Measurements from ENCODE around the gene PHRF1. TPM values are rescaled to one million over a fixed set of nuclear protein-coding genes. Genes with fewer than 3 reads are reported as not detected.

The PHRF1 gene
- total RNA-seq, 3 donors from 2014 or later (not counting 1 experiment from before 2014, with no cell fraction given) = 46.1 to 52.0 (median 46.9) TPM

GRCh38 chr11:558503-558902 lies 17.8 kb upstream of the PHRF1 start:
- Mint-ChIP-seq H3K27me3 (ENCODE audit: low read depth in 2 of 2) (peaks cover 0 to 2% of the 10 kb centered on the region in 2 donors), H3K36me3 (no peaks in the 10 kb centered on the region), H3K4me3 (no peak overlapping the region), H3K4me1 (peaks cover 5 to 18% of the 10 kb centered on the region in 2 donors), H3K9me3 (no peaks in the 10 kb centered on the region), H3K27ac (no peak overlapping the region)
- intact Hi-C loops (cut with micrococcal nuclease) = no loop called here
- Histone ChIP-seq H3K27ac (ENCODE audit: low read length) (no peak overlapping the region), H3K36me3 (ENCODE audit: control insufficient read depth, insufficient read depth, low read length) (no peaks in the 10 kb centered on the region), H3K4me1 (ENCODE audit: control insufficient read depth, insufficient read depth, low read length) (peaks cover 43% of the 10 kb centered on the region), H3K9me3 (ENCODE audit: control insufficient read depth, insufficient read depth, low read length) (no peaks in the 10 kb centered on the region), H3K27me3 (ENCODE audit: control insufficient read depth, insufficient read depth, low read length) (no peaks in the 10 kb centered on the region), H3K4me3 (ENCODE audit: low read length) (no peak overlapping the region)
- ATAC-seq (no peak), DNase-seq (no peak)
- TF ChIP-seq, protein P1, sequence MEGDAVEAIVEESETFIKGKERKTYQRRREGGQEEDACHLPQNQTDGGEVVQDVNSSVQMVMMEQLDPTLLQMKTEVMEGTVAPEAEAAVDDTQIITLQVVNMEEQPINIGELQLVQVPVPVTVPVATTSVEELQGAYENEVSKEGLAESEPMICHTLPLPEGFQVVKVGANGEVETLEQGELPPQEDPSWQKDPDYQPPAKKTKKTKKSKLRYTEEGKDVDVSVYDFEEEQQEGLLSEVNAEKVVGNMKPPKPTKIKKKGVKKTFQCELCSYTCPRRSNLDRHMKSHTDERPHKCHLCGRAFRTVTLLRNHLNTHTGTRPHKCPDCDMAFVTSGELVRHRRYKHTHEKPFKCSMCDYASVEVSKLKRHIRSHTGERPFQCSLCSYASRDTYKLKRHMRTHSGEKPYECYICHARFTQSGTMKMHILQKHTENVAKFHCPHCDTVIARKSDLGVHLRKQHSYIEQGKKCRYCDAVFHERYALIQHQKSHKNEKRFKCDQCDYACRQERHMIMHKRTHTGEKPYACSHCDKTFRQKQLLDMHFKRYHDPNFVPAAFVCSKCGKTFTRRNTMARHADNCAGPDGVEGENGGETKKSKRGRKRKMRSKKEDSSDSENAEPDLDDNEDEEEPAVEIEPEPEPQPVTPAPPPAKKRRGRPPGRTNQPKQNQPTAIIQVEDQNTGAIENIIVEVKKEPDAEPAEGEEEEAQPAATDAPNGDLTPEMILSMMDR (IDR thresholded peaks at IDR 0.05) = no peak
- 90% methylated on average over 20 of the region's 20 CpGs for WGBS (ENCODE audit: insufficient coverage)

DNA sequence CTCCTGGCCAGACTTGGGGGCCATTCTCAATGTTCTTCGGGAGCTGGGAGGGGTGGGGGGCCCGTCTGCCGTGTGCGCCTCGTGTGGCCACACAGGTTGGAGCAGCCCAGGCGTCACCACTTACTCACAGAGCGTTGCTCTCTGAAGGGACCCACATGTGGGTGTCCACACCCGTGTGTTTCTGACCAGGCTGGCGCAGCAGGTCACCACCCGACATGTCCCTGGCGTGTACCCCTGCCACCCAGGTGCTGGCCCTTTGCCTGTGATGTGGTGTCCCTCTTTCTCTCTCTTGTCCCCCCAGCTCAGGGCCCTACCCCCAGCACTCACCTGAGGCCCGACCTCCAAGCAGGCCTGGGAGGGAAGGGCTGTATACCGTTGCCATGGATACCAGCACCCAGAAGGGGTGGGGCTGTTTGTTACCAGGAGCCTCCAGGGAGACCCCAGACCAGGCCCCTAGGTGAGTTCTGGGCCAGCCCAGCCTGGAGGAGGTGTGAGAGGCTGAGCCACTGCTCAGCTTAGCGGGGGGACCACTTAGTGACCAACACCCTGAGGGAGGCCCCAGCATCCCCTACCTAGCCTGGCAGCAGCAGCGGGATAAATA lies 17.1 kb upstream of the PHRF1 start:
- H3K9me3 ChIP-seq (ENCODE audit: control insufficient read depth, insufficient read depth, low read length) = no peaks in the 10 kb centered on the region
- no peak overlapping the region for H3K27ac ChIP-seq (ENCODE audit: low read length)
- Mint-ChIP-seq H3K36me3 (no peaks in the 10 kb centered on the region), H3K9me3 (no peaks in the 10 kb centered on the region), H3K4me1 (peaks cover 5 to 18% of the 10 kb centered on the region in 2 donors), H3K4me3 (peak overlapping the region; percentile 40), H3K27me3 (ENCODE audit: low read depth in 2 of 2) (peaks cover 0 to 2% of the 10 kb centered on the region in 2 donors), H3K27ac (no peak overlapping the region)
- no peak overlapping the region for H3K4me3 ChIP-seq (ENCODE audit: low read length)
- WGBS (ENCODE audit: insufficient coverage) = 86% methylated on average over 15 of the region's 15 CpGs
- DNase-seq (peak in 1 of 2 donors; percentile 48), ATAC-seq (no peak)
- H3K36me3 ChIP-seq (ENCODE audit: control insufficient read depth, insufficient read depth, low read length) = no peaks in the 10 kb centered on the region
- no peaks in the 10 kb centered on the region for H3K27me3 ChIP-seq (ENCODE audit: control insufficient read depth, insufficient read depth, low read length)
- peaks cover 38% of the 10 kb centered on the region for H3K4me1 ChIP-seq (ENCODE audit: control insufficient read depth, insufficient read depth, low read length)
- intact Hi-C loops (cut with micrococcal nuclease) = no loop called here
- TF ChIP-seq, protein P1 (IDR thresholded peaks at IDR 0.05) = no peak

DNA sequence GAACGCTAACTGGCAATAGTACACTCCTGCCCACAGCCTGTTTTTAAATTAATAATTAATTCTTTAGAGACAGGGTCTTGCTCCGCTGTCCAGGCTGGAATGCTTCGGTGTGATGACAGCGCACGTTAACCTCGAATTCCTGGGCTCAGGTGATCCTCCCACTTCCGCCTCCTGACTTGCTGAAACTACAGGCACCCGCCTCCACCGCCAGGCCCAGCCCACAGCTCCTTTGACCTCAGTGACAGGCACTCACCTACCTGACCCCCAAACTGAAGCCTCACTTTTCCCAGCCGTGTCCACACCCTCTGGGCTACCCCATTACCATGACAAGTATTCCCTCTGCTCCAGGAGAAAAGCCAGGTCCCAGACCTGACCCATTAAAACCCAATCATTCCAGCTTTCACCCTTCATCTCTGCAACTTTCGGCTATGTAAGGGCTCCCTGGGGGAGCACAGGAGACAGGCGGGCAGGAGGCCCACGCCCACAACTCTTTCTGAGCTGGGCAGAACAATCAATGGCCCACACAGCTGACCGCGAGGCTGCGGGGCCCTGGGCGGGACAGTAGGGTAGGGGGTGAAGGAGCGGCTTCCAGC lies 16.5 kb upstream of the PHRF1 start:
- Mint-ChIP-seq H3K4me1 (peaks cover 5 to 18% of the 10 kb centered on the region in 2 donors), H3K4me3 (peak overlapping the region; percentile 67), H3K27me3 (ENCODE audit: low read depth in 2 of 2) (peaks cover 0 to 2% of the 10 kb centered on the region in 2 donors), H3K27ac (peak overlapping the region; percentile 56 to 75), H3K36me3 (no peaks in the 10 kb centered on the region), H3K9me3 (no peaks in the 10 kb centered on the region)
- 83% methylated on average over 18 of the region's 18 CpGs for WGBS (ENCODE audit: insufficient coverage)
- TF ChIP-seq, protein P1 (IDR thresholded peaks at IDR 0.05) = no peak
- Histone ChIP-seq H3K36me3 (ENCODE audit: control insufficient read depth, insufficient read depth, low read length) (no peaks in the 10 kb centered on the region), H3K27me3 (ENCODE audit: control insufficient read depth, insufficient read depth, low read length) (no peaks in the 10 kb centered on the region), H3K4me1 (ENCODE audit: control insufficient read depth, insufficient read depth, low read length) (peaks cover 32% of the 10 kb centered on the region), H3K9me3 (ENCODE audit: control insufficient read depth, insufficient read depth, low read length) (no peaks in the 10 kb centered on the region), H3K4me3 (ENCODE audit: low read length) (peak overlapping the region; percentile 61), H3K27ac (ENCODE audit: low read length) (peak overlapping the region; percentile 87)
- intact Hi-C loops (cut with micrococcal nuclease) = loop anchor here (1.0 kb wide), 1 partner anchor 8 kb away; no protein-coding TSS in a partner anchor
- DNase-seq = peak in 1 of 2 donors; percentile 47
- ATAC-seq = no peak

Measured in natural killer cell (primary cell).